HK-2 (cell line): Measurements from ENCODE around the gene C10orf90.

Experiments used
- DNase-seq: peaks from one replicate; pipeline ENCODE4 v3.0.0-alpha.2; 2018; ENCODE audit not compliant: unreplicated experiment

Gene C10orf90

GRCh38 chr10:126673565-126673964 is 3.1 kb upstream of the C10orf90 start:
- no peak for DNase-seq

GRCh38 chr10:126671402-126671975 is 996 bp upstream of the C10orf90 start:
- DNase-seq = no peak

- DNase-seq = no peak
These were observed 385 bp upstream of the C10orf90 start for GRCh38 chr10:126670895-126671261.

GRCh38 chr10:126669168-126669567 is 1.3 kb downstream of the C10orf90 start:
- no peak for DNase-seq

GRCh38 chr10:126668505-126668904 is 2.0 kb downstream of the C10orf90 start:
- no peak for DNase-seq

GRCh38 chr10:126667568-126667967 is 2.9 kb downstream of the C10orf90 start:
- DNase-seq = no peak

GRCh38 chr10:126665207-126665606 is 5.3 kb downstream of the C10orf90 start:
- no peak for DNase-seq

- no peak for DNase-seq
These were observed 6.6 kb downstream of the C10orf90 start for GRCh38 chr10:126663880-126664279.

- DNase-seq = no peak
These were observed 7.2 kb downstream of the C10orf90 start for GRCh38 chr10:126663328-126663727.

GRCh38 chr10:126661841-126662515 is 8.5 kb downstream of the C10orf90 start:
- DNase-seq = no peak

- no peak for DNase-seq
These were observed 9.1 kb downstream of the C10orf90 start for GRCh38 chr10:126661356-126661755.

- DNase-seq = no peak
These were observed 10.7 kb downstream of the C10orf90 start for GRCh38 chr10:126659750-126660149.

GRCh38 chr10:126658928-126659327 is 11.6 kb downstream of the C10orf90 start:
- DNase-seq = no peak

- no peak for DNase-seq
These were observed 15.9 kb downstream of the C10orf90 start for GRCh38 chr10:126654579-126654978.

GRCh38 chr10:126651467-126651866 is 19.0 kb downstream of the C10orf90 start:
- DNase-seq = no peak

- no peak for DNase-seq
These were observed 20.3 kb downstream of the C10orf90 start for GRCh38 chr10:126650161-126650560.

GRCh38 chr10:126647116-126647515 is 23.4 kb downstream of the C10orf90 start:
- no peak for DNase-seq

- DNase-seq = no peak
These were observed 24.4 kb downstream of the C10orf90 start for GRCh38 chr10:126646110-126646509.

- DNase-seq = no peak
These were observed 30.1 kb downstream of the C10orf90 start for GRCh38 chr10:126640401-126640800.

GRCh38 chr10:126639084-126639483 is 31.4 kb downstream of the C10orf90 start:
- no peak for DNase-seq

- no peak for DNase-seq
These were observed 32.0 kb downstream of the C10orf90 start for GRCh38 chr10:126638542-126638941.

GRCh38 chr10:126637501-126637900 is 33.0 kb downstream of the C10orf90 start:
- DNase-seq = no peak

GRCh38 chr10:126634911-126635310 is 35.6 kb downstream of the C10orf90 start:
- no peak for DNase-seq

GRCh38 chr10:126634347-126634746 is 36.1 kb downstream of the C10orf90 start:
- no peak for DNase-seq
